Measurements from ENCODE around the gene MFAP2. TPM values are rescaled to one million over a fixed set of nuclear protein-coding genes. Genes with fewer than 3 reads are reported as not detected.

MFAP2 gene
- total RNA-seq, 2 donors from 2014 or later, result 24.0 to 62.2 TPM

GRCh38 chr1:16975211-16975610, 5.2 kb downstream of the MFAP2 start:
- Histone ChIP-seq H3K4me1 (ENCODE audit: control insufficient read depth in 1 of 2, low read depth in 2 of 2) (peaks cover 4 to 57% of the 10 kb centered on the region in 2 donors), H3K36me3 (peaks cover 4% of the 10 kb centered on the region), H3K27me3 (replicated peaks; ENCODE audit: insufficient read depth) (no peaks in the 10 kb centered on the region), H3K9me3 (no peaks in the 10 kb centered on the region), H3K27ac (peak overlapping the region; percentile 55 to 67), H3K4me3 (no peak overlapping the region)
- DNase-seq (ENCODE audit: low spot score) (peak; percentile 43), ATAC-seq (ENCODE audit: insufficient number of reproducible peaks, low FRiP score, low read depth) (peak; percentile 41)
- TF ChIP-seq CTCF (IDR thresholded peaks at IDR 0.05), result no peak

- Histone ChIP-seq H3K4me1 (ENCODE audit: control insufficient read depth in 1 of 2, low read depth in 2 of 2) (peaks cover under 1 to 45% of the 10 kb centered on the region in 2 donors), H3K27me3 (replicated peaks; ENCODE audit: insufficient read depth) (no peaks in the 10 kb centered on the region), H3K4me3 (no peak overlapping the region), H3K9me3 (no peaks in the 10 kb centered on the region), H3K36me3 (peaks cover 4% of the 10 kb centered on the region), H3K27ac (peak overlapping the region in 1 of 2 donors; percentile 63)
- ATAC-seq (ENCODE audit: insufficient number of reproducible peaks, low FRiP score, low read depth) (no peak), DNase-seq (ENCODE audit: low spot score) (no peak)
- no peak for TF ChIP-seq CTCF (IDR thresholded peaks at IDR 0.05)
Observed at GRCh38 chr1:16973215-16973614, 7.2 kb downstream of the MFAP2 start.

- no peaks in the 10 kb centered on the region for H3K9me3 ChIP-seq
- peak overlapping the region; percentile 50 to 63 for H3K27ac ChIP-seq
- no peak overlapping the region for H3K4me3 ChIP-seq
- peaks cover 1 to 41% of the 10 kb centered on the region in 2 donors for H3K4me1 ChIP-seq (ENCODE audit: control insufficient read depth in 1 of 2, low read depth in 2 of 2)
- ATAC-seq (ENCODE audit: insufficient number of reproducible peaks, low FRiP score, low read depth) (no peak), DNase-seq (ENCODE audit: low spot score) (no peak)
- no peak for TF ChIP-seq CTCF (IDR thresholded peaks at IDR 0.05)
- peaks cover 4% of the 10 kb centered on the region for H3K36me3 ChIP-seq
- no peaks in the 10 kb centered on the region for H3K27me3 ChIP-seq (replicated peaks; ENCODE audit: insufficient read depth)
Observed at GRCh38 chr1:16972189-16972895, 8.1 kb downstream of the MFAP2 start.

GRCh38 chr1:16971341-16972188, 8.9 kb downstream of the MFAP2 start:
- peaks cover 4% of the 10 kb centered on the region for H3K36me3 ChIP-seq
- peak overlapping the region; percentile 50 to 63 for H3K27ac ChIP-seq
- peaks cover 9 to 44% of the 10 kb centered on the region in 2 donors for H3K4me1 ChIP-seq (ENCODE audit: control insufficient read depth in 1 of 2, low read depth in 2 of 2)
- no peaks in the 10 kb centered on the region for H3K27me3 ChIP-seq (replicated peaks; ENCODE audit: insufficient read depth)
- no peaks in the 10 kb centered on the region for H3K9me3 ChIP-seq
- DNase-seq (ENCODE audit: low spot score), result no peak
- TF ChIP-seq CTCF (IDR thresholded peaks at IDR 0.05), result no peak
- no peak for ATAC-seq (ENCODE audit: insufficient number of reproducible peaks, low FRiP score, low read depth)
- H3K4me3 ChIP-seq, result no peak overlapping the region

Measured in thoracic aorta (tissue), 2 donors.